Activated naive CD4-positive, alpha-beta T cell treated with anti-CD3 and anti-CD28 coated beads, Interleukin-2, amount 10 ng/mL, durations not matched to agents 7 days and 5 days (primary cell): ENCODE results near the gene SYNDIG1.

ENCODE experiments used
- CTCF ChIA-PET: fragments of 350-600 bp; sonication (Branson Sonifier 250); formaldehyde crosslinking; loops from one replicate; lab custom pipeline; 2021; ENCODE audit warnings: antibody characterized with exemption; lab: Charles Lee
- DNase-seq: peaks from one replicate; pipeline ENCODE4 v3.0.0-alpha.2; 2020
- H3K27ac Mint-ChIP-seq: one replicate; pipeline ENCODE4 v1.8.0; 2021; ENCODE audit warnings: mild to moderate bottlenecking, moderate library complexity, mixed read lengths
- H3K27me3 Mint-ChIP-seq: one replicate; pipeline ENCODE4 v1.8.0; 2021; ENCODE audit warnings: mild to moderate bottlenecking, mixed read lengths
- H3K36me3 Mint-ChIP-seq: one replicate; pipeline ENCODE4 v1.8.0; 2021; ENCODE audit warnings: mixed read lengths
- H3K4me1 Mint-ChIP-seq: one replicate; pipeline ENCODE4 v1.8.0; 2021; ENCODE audit warnings: mixed read lengths
- H3K4me3 Mint-ChIP-seq: one replicate; pipeline ENCODE4 v1.8.0; 2021; ENCODE audit warnings: mild to moderate bottlenecking, moderate library complexity, mixed read lengths
- H3K9me3 Mint-ChIP-seq: one replicate; pipeline ENCODE4 v1.8.0; 2021; ENCODE audit warnings: mixed read lengths

Gene SYNDIG1

DNA sequence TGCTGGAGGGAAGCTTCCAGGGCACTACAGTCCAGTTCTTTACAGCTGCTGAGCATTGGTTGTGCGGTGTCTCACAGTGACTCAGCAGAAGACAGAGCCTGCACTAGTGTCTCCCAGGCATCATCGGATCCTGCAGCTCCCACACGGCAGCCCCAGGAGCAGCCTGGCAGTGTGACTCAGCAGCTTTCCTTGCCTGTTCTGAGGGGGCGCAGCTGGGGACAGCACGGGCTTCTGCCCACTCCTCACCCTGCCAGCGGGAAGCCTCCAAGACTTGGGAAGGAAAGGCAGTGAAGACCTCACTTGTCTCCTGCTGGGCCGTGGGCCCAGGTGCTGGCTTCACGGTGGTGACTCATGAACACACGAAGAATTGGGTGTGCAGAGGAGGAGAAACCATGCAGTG is 165.4 kb downstream of the SYNDIG1 start:
- CTCF ChIA-PET: no interaction called here
- Mint-ChIP-seq H3K4me1 (peaks cover 1% of the 10 kb centered on the region), H3K9me3 (no peaks in the 10 kb centered on the region), H3K27me3 (peaks cover 4% of the 10 kb centered on the region), H3K27ac (no peak overlapping the region), H3K4me3 (no peak overlapping the region), H3K36me3 (no peaks in the 10 kb centered on the region)
- DNase-seq: no peak

DNA sequence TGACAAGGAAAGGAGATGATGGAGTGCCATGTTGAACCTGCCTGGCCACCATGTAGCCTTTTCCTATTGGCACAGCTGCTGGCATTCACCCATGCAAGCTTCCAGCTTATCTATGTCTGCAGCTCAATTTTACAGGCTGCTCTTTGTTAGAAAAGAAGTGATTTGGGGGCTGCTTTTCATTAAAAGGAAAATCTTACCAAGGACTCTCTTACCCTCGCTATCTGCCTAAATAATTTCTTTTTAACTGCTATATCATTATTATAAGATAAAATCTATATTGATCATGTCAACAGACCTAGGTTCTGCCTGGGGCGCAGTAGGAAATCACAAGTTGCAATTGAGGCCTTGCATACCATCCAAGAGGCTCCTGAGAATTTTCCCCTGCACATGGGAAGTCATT is 167.2 kb downstream of the SYNDIG1 start:
- Mint-ChIP-seq H3K4me1 (no peaks in the 10 kb centered on the region), H3K36me3 (no peaks in the 10 kb centered on the region), H3K9me3 (no peaks in the 10 kb centered on the region), H3K4me3 (no peak overlapping the region), H3K27me3 (peaks cover 4% of the 10 kb centered on the region), H3K27ac (peak overlapping the region; percentile 1)
- DNase-seq: no peak
- CTCF ChIA-PET: no interaction called here

DNA sequence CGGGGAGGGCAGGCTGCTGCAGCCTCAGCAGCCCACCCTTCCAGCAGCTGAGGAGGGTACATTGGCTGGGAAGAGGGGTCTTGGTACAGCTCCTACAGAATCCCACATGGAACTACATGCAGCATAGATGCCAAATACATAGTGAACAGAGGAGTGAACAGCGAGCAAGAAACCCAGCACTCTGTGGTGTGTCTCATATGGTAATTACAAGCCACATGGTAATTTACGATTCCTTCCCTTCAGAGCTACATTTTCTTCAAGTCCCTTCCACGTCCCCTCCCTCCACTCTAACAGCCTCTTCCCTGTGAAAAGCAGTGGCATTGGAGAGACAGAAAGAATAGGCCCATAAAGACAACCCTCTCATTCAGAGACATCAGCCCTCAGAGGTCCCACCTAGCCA is 167.7 kb downstream of the SYNDIG1 start:
- no peak for DNase-seq

DNA sequence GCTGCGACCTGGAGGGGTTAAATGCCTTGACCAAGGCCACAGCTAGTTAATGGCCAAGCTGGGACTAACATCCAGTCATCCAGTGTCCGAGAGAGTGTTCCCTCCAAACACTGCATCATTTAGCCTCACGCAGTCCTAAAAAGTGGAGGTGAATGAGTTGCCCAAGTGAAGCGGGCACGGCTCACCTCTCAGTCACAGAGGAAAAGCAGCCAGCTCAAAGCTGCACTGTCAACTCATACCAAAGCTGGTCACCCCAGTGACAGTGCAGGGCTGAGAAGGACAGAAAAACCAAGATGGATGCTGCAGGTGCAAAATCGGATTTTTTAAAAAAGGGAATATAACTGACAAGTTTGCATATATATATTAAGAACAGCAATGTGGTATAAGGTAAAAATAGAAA is 168.5 kb downstream of the SYNDIG1 start:
- Mint-ChIP-seq H3K27me3 (peaks cover 4% of the 10 kb centered on the region), H3K9me3 (no peaks in the 10 kb centered on the region), H3K4me1 (no peaks in the 10 kb centered on the region), H3K27ac (no peak overlapping the region), H3K36me3 (no peaks in the 10 kb centered on the region), H3K4me3 (no peak overlapping the region)
- CTCF ChIA-PET: no interaction called here
- DNase-seq: no peak

More for the DNA sequence above, 167.7 kb downstream of the SYNDIG1 start:
- CTCF ChIA-PET: no interaction called here
- peaks cover 4% of the 10 kb centered on the region for H3K27me3 Mint-ChIP-seq
- H3K27ac Mint-ChIP-seq: peak overlapping the region; percentile 1
- H3K4me1 Mint-ChIP-seq: no peaks in the 10 kb centered on the region
- no peaks in the 10 kb centered on the region for H3K9me3 Mint-ChIP-seq
- no peak overlapping the region for H3K4me3 Mint-ChIP-seq
- no peaks in the 10 kb centered on the region for H3K36me3 Mint-ChIP-seq

DNA sequence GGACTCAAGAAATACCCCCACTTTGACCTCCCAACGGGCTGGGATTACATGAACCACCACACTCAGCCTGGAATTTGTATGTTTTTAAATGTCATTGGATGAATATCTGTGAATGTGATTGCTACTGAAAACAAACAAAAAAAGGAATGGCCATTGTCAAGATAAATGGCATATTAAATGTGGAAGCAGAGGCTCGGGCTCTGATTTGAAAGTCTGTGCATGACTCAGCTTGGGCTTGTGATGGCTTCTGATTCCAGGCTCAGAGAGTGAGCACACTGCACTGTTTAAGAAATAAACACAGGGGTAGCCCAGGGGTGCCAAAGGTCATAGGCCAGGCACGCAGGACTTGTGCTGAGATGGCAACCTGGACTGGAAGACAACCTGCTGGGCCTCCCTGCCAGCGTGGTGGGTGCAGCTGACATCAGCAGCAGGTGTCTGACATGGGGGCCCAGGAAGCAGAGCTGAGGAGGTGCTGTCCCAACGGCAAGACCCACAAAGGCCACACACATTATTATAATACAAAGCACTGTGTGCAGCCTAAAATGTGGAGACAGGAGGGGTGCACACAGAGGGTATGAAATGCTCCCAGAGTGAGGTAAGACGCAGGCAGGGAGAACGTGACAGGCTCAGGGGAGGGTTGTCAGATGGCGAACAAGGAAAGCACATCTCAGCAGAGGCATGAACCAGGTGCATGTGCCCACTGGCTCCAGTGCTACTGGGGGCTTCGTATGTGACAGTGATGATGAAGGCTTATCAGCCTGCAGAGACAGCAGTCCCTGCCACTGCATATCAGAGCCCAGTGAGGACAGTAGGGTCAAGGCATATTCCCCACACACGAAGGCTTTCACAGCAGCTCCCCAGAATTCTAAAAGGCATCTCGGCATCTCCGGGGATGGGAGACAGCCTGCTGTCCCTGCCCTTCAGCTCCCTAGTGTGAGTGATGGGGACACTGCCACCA is 169.4 kb downstream of the SYNDIG1 start:
- CTCF ChIA-PET: no interaction called here
- no peaks in the 10 kb centered on the region for H3K9me3 Mint-ChIP-seq
- no peaks in the 10 kb centered on the region for H3K36me3 Mint-ChIP-seq
- H3K4me1 Mint-ChIP-seq: no peaks in the 10 kb centered on the region
- H3K4me3 Mint-ChIP-seq: no peak overlapping the region
- H3K27me3 Mint-ChIP-seq: peaks cover 4% of the 10 kb centered on the region
- no peak for DNase-seq
- H3K27ac Mint-ChIP-seq: no peak overlapping the region

DNA sequence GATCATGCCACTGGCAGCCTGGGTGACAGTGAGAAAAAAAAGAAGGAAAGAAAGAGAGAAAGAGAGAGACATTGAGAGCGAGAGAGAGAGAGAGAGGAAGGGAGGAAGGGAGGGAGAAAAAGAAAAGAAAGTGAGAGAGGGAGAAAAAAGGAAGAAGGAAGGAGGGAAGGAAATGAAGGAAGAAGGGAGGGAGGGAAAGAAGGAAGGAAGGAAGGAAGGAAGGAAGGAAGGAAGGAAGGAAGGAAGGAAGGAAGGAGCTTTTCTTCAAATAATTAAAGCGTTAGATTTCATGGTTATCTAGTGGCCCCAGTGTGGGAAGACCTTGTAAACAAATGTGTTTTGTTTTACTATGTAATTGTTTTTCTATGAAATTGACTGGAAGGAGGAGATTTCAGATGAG is 170.8 kb downstream of the SYNDIG1 start:
- Mint-ChIP-seq H3K36me3 (no peaks in the 10 kb centered on the region), H3K9me3 (no peaks in the 10 kb centered on the region), H3K27ac (no peak overlapping the region)

DNA sequence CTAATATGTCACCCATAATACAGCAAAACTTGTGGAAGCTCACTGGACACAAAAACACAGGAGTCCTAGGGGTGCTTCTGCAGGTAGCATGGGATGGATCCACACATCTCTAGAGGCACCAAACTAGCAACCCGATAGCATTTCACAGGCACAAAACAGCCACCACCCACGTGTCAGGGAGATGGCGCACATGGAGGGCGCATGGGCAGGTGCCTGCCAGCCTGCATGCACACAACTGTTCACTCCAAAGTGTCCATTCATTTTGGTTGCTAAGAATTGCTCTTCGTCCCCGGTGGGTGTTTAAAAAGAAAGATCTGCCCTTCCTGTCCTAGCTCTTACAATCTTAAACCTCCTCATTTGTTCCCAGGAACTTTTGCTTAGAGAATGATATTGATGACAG is 171.3 kb downstream of the SYNDIG1 start:
- H3K27me3 Mint-ChIP-seq: peaks cover 5% of the 10 kb centered on the region
- CTCF ChIA-PET: no interaction called here
- H3K36me3 Mint-ChIP-seq: no peaks in the 10 kb centered on the region
- H3K27ac Mint-ChIP-seq: no peak overlapping the region
- H3K4me3 Mint-ChIP-seq: no peak overlapping the region
- H3K9me3 Mint-ChIP-seq: no peaks in the 10 kb centered on the region
- DNase-seq: no peak
- H3K4me1 Mint-ChIP-seq: no peaks in the 10 kb centered on the region

More for the DNA sequence above, 170.8 kb downstream of the SYNDIG1 start:
- Mint-ChIP-seq H3K4me3 (no peak overlapping the region), H3K27me3 (peaks cover 2% of the 10 kb centered on the region), H3K4me1 (no peaks in the 10 kb centered on the region)
- CTCF ChIA-PET: no interaction called here
- no peak for DNase-seq

DNA sequence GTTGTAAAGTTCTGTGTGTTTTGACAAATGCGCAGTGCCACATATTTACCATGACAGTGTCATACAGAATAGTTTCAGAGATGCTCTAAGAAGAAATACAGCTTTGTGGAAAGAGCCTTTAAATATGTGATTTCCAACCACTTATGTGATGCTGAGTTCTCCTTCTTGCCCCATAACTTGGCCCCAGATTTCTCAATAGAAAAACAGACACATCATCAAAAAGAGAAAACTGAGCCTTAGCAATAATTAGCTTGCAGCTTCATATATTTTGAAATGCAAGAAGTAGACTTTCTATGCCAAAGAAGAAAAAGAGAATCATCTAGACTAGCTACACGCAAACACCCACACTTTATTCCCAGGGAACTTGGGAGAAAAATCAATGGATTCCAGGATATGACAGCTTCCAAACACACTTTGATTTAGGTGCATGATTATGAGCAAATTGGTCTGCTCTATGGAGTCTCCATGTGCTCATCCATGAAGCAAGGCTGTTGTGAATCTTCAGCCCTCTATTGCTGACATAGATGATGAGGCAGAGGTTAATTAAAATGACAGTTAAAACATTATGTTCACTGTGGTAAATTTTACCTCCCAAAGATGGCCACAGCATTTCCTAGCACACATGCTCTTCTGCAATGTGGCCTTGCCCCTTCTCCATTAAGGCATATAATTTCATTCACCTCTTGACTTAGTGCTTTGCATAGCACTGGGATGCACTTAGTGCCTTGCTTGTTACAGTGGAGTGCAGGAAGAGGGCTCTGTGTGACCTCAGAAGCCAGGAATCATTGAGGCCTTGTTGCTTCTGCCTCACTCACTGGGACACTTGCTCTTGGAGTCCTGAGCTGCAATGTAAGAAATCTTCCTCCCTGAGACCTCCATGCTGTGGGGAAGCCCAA is 174.6 kb downstream of the SYNDIG1 start:
- DNase-seq: no peak
- no peaks in the 10 kb centered on the region for H3K9me3 Mint-ChIP-seq
- no peaks in the 10 kb centered on the region for H3K36me3 Mint-ChIP-seq
- no peak overlapping the region for H3K27ac Mint-ChIP-seq
- no peak overlapping the region for H3K4me3 Mint-ChIP-seq
- peaks cover 24% of the 10 kb centered on the region for H3K27me3 Mint-ChIP-seq
- H3K4me1 Mint-ChIP-seq: peaks cover 4% of the 10 kb centered on the region
- CTCF ChIA-PET: no interaction called here

DNA sequence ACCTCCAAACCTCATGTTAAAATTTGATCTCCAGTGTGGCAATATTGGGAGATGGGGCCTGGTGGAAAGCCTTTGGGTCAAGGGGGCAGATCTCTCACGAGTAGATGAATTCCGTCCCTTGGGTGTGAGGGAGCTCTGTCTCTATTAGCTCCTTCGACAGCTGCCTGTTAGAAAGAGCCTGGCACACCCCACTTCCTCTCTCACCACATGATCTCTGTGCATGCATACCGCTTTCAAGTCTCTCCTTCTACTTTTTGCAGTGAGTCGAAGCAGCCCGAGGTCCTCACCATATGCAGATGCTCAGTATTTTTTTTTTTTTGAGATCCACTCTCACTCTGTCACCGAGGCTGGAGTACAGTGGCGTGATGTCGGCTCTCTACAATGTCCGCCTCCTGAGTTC is 176.9 kb downstream of the SYNDIG1 start:
- CTCF ChIA-PET: no interaction called here
- H3K9me3 Mint-ChIP-seq: no peaks in the 10 kb centered on the region
- no peaks in the 10 kb centered on the region for H3K36me3 Mint-ChIP-seq
- DNase-seq: no peak
- peaks cover 24% of the 10 kb centered on the region for H3K27me3 Mint-ChIP-seq
- no peak overlapping the region for H3K27ac Mint-ChIP-seq
- peaks cover 4% of the 10 kb centered on the region for H3K4me1 Mint-ChIP-seq
- no peak overlapping the region for H3K4me3 Mint-ChIP-seq

DNA sequence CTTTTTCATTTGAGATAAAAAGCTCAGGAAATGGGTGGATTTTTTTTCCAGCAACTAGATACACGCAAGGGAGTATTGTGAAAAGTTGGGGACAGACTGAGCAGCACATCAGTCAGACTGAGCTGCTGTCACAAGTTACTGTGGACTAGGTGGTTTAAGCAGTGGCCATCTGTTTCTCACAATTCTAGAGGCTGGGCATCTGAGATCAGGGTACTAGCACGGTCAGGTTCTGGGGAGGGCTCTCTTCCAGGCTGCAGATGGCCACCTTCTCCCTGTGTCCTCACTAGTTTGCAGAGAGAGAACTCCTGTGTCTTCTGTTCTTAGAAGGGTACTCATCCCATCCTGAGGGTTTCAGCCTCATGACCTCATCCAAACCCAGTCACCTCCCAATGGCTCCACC is 178.3 kb downstream of the SYNDIG1 start:
- CTCF ChIA-PET: interaction anchor here (0.9 kb wide), 1 partner anchor 271 kb away, joined by 3 read pairs; no protein-coding TSS in a partner anchor
- no peaks in the 10 kb centered on the region for H3K9me3 Mint-ChIP-seq
- peaks cover 26% of the 10 kb centered on the region for H3K27me3 Mint-ChIP-seq
- H3K27ac Mint-ChIP-seq: no peak overlapping the region
- DNase-seq: no peak
- no peaks in the 10 kb centered on the region for H3K36me3 Mint-ChIP-seq
- H3K4me3 Mint-ChIP-seq: no peak overlapping the region
- H3K4me1 Mint-ChIP-seq: peaks cover 4% of the 10 kb centered on the region

DNA sequence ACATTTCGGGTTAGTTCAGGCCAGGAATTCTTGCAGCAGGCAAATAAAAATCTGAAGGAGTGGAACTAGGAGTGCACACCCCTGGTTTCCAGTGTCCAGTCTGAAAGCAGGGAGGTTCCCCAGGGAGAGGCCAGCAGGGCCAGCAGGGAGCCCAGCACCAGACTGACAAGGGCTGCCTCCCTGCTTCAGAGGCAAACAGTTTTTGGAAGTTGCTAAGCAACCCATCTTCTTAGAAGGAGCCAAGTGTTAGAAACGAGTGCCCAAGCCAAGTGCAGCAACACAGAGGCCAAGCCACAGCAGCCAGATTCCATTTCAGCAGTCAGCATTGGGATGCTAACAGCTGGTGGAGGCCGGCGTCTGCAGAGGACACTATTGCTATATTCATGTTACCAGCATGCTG is 179.1 kb downstream of the SYNDIG1 start:
- peaks cover 4% of the 10 kb centered on the region for H3K4me1 Mint-ChIP-seq
- no peak overlapping the region for H3K4me3 Mint-ChIP-seq
- H3K27ac Mint-ChIP-seq: no peak overlapping the region
- no peak for DNase-seq
- H3K36me3 Mint-ChIP-seq: no peaks in the 10 kb centered on the region
- H3K27me3 Mint-ChIP-seq: peaks cover 28% of the 10 kb centered on the region
- H3K9me3 Mint-ChIP-seq: no peaks in the 10 kb centered on the region
- CTCF ChIA-PET: no interaction called here

DNA sequence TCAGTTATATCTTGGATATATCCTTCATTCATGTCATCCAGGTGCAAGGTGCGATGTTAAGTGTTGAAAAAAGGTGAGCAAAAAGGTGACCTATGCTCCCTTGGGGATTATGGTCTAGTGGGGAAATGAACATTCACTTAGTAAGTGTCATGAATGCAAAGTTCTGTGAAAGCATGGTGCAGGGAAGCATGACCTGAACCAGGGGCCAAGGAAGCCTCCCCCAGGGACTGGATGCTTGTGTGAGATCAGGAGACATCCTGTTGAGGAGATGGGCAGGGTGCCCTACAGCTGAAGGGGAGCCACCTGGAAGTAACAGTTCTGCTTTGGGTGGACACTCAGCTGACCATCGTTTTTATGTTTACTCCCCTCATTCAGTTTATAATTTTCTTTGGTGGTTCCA is 179.5 kb downstream of the SYNDIG1 start:
- Mint-ChIP-seq H3K27me3 (peaks cover 28% of the 10 kb centered on the region), H3K27ac (no peak overlapping the region), H3K9me3 (no peaks in the 10 kb centered on the region), H3K4me3 (no peak overlapping the region), H3K4me1 (peaks cover 4% of the 10 kb centered on the region), H3K36me3 (no peaks in the 10 kb centered on the region)
- CTCF ChIA-PET: no interaction called here
- no peak for DNase-seq

DNA sequence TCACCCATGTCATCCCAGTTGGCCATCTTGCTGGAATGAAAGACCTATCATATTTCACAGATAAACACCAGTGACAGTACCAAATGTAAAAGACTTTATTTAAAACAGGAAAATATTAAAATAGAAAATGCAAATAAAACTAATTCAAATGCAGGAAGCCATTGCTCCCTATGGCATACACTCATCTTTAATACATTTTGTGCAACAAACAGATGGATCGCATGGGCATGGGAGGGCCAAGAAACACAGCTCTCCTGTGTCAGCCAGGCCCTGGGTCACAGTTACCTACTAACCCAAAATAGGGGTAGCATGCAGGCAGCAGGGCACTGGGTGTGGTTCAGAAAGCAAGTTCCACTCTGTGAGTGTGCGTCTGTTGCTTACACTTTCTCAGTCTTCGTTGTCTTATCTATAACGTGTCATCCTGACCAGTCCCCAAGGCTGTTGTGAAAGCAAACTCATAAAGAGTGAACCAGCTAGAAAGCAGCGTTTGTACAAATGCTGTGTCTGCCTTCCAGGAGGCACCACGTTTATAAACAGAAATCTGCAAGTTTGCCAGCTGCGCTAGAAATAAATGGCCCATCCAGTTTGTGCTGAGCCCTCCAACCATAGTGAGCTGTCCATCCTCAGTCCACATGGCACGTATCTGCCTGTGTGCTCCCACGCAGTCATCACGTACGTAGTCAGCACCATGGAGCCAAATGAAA is 180.5 kb downstream of the SYNDIG1 start:
- DNase-seq: no peak
- peaks cover 28% of the 10 kb centered on the region for H3K27me3 Mint-ChIP-seq
- CTCF ChIA-PET: no interaction called here
- H3K4me1 Mint-ChIP-seq: peaks cover 4% of the 10 kb centered on the region
- no peak overlapping the region for H3K4me3 Mint-ChIP-seq
- H3K9me3 Mint-ChIP-seq: no peaks in the 10 kb centered on the region
- no peaks in the 10 kb centered on the region for H3K36me3 Mint-ChIP-seq
- no peak overlapping the region for H3K27ac Mint-ChIP-seq
